Renal cortical epithelial cell (primary cell): ENCODE results near the gene GPER1. TPM values are rescaled to one million over a fixed set of nuclear protein-coding genes. Genes with fewer than 3 reads are reported as not detected.
"Not testable (repeated sequence)": the region's sequence is repeated elsewhere in the genome, so short reads cannot be mapped to it uniquely, and the experiment has no call there.

Experiments used
- DNase-seq: peaks from one replicate; pipeline ENCODE4 v3.0.0-alpha.2; 2011; ENCODE audit warnings: low read depth
- total RNA-seq: library from RNA; depleted of rRNA; stranded (reverse); fragments of >200 nt; gene quantifications from 2 replicates; pipeline ENCODE4 v1.2.3, GENCODE V29; 2014

Gene GPER1
- total RNA-seq, 1 donor from 2014 or later = 1.6 TPM

- no peak for DNase-seq
These were observed 53.7 kb downstream of the GPER1 start for GRCh38 chr7:1141651-1142050.

- no peak for DNase-seq
These were observed 54.2 kb downstream of the GPER1 start for GRCh38 chr7:1142051-1142635.

- not testable (repeated sequence) for DNase-seq
These were observed 55.1 kb downstream of the GPER1 start for GRCh38 chr7:1143031-1143430.

Other genes starting within 250 kb of the GPER1 start
- gene GET4, start 211.6 kb upstream of the GPER1 start, total RNA-seq = 30.7 and 36.5 TPM in 2 replicates
- gene ADAP1, start 133.4 kb upstream of the GPER1 start, total RNA-seq = 4.8 and 22.4 TPM in 2 replicates
- 3.5 and 10.0 TPM in 2 replicates for gene COX19, start 112.6 kb upstream of the GPER1 start, total RNA-seq
- not detected in 2 replicates for gene CYP2W1, start 104.9 kb upstream of the GPER1 start, total RNA-seq
- gene GPR146, start 43.6 kb upstream of the GPER1 start, total RNA-seq = 3.0 and 3.6 TPM in 2 replicates
- 9.9 and 21.4 TPM in 2 replicates for gene ZFAND2A, start 72.1 kb downstream of the GPER1 start, total RNA-seq
- gene UNCX, start 144.8 kb downstream of the GPER1 start, total RNA-seq = not detected in 2 replicates